ENCODE measurements around the gene CLDND2.

CLDND2 gene

GRCh38 chr19:51352783-51353360 is 15.9 kb downstream of the CLDND2 start:
- DNase-seq: no peak

- DNase-seq: no peak
Measured at GRCh38 chr19:51351266-51351990, 17.4 kb downstream of the CLDND2 start.

- DNase-seq: no peak
Measured at GRCh38 chr19:51347209-51347928, 21.4 kb downstream of the CLDND2 start.

- DNase-seq: no peak
Measured at GRCh38 chr19:51346742-51347141, 22.1 kb downstream of the CLDND2 start.

- no peak for DNase-seq
Measured at GRCh38 chr19:51345076-51345620, 23.7 kb downstream of the CLDND2 start.

- no peak for DNase-seq
Measured at GRCh38 chr19:51342631-51343569, 25.9 kb downstream of the CLDND2 start.

GRCh38 chr19:51341976-51342580 is 26.7 kb downstream of the CLDND2 start, which contains the start of gene VSIG10L:
TSS of gene VSIG10L (minus strand) at chr19:51342139. CDS start at chr19:51342124, 15 bp downstream.
- DNase-seq: no peak

GRCh38 chr19:51341066-51341465 is 27.7 kb downstream of the CLDND2 start:
- DNase-seq: no peak

GRCh38 chr19:51339687-51340656 is 28.8 kb downstream of the CLDND2 start:
- DNase-seq: peak; percentile 87

GRCh38 chr19:51339313-51339686 is 29.5 kb downstream of the CLDND2 start:
- DNase-seq: no peak

GRCh38 chr19:51338563-51339312 is 30.1 kb downstream of the CLDND2 start:
- DNase-seq: peak; percentile 91

GRCh38 chr19:51337861-51338562 is 30.8 kb downstream of the CLDND2 start:
- DNase-seq: no peak

- no peak for DNase-seq
Measured at GRCh38 chr19:51337141-51337860, 31.5 kb downstream of the CLDND2 start.

GRCh38 chr19:51333836-51334460 is 34.9 kb downstream of the CLDND2 start:
- DNase-seq: no peak

- no peak for DNase-seq
Measured at GRCh38 chr19:51331716-51332115, 37.1 kb downstream of the CLDND2 start.

- no peak for DNase-seq
Measured at GRCh38 chr19:51331193-51331592, 37.6 kb downstream of the CLDND2 start.

- no peak for DNase-seq
Measured at GRCh38 chr19:51330366-51330765, 38.4 kb downstream of the CLDND2 start.

GRCh38 chr19:51329411-51329810 is 39.4 kb downstream of the CLDND2 start:
- no peak for DNase-seq
